WERI-Rb-1 (cell line): Measurements from ENCODE around the gene TTLL5.

ENCODE experiments used
- DNase-seq: peaks from one replicate; pipeline ENCODE4 v3.0.0-alpha.2; 2020
- H3K27ac ChIP-seq: fragments of 250-450 bp; sonication (Bioruptor Pico); 2 replicates; pipeline ENCODE4 v1.5.1; 2020; ENCODE audit warnings: mild to moderate bottlenecking, moderate library complexity
- H3K27me3 ChIP-seq: fragments of 250-450 bp; sonication (Bioruptor Pico); 2 replicates; pipeline ENCODE4 v1.5.1; 2021; ENCODE audit warnings: mild to moderate bottlenecking, low read depth, moderate library complexity; ENCODE audit not compliant: insufficient read depth, severe bottlenecking
- H3K36me3 ChIP-seq: fragments of 250-450 bp; sonication (Bioruptor Pico); 2 replicates; pipeline ENCODE4 v1.5.1; 2020; ENCODE audit warnings: mild to moderate bottlenecking, moderate library complexity
- H3K4me3 ChIP-seq: 2 replicates; pipeline ENCODE4 v1.5.1; 2011; ENCODE audit warnings: low read depth, mild to moderate bottlenecking, control low read depth, low read length
- H3K9me3 ChIP-seq: fragments of 250-450 bp; sonication (Bioruptor Pico); 2 replicates; pipeline ENCODE4 v1.5.1; 2021; ENCODE audit warnings: mild to moderate bottlenecking, moderate library complexity; ENCODE audit not compliant: severe bottlenecking
- CTCF ChIP-seq: IDR thresholded peaks from 2 replicates; pipeline ENCODE4 v1.5.1; 2011; ENCODE audit warnings: low read depth, mild to moderate bottlenecking, control low read depth, inconsistent platforms, low read length

TTLL5 gene

GRCh38 chr14:75658957-75659356 is 2.1 kb upstream of the TTLL5 start:
- H3K27ac ChIP-seq, result no peak overlapping the region
- H3K4me3 ChIP-seq, result no peak overlapping the region
- no peaks in the 10 kb centered on the region for H3K9me3 ChIP-seq
- H3K27me3 ChIP-seq, result no peaks in the 10 kb centered on the region
- no peak for TF ChIP-seq CTCF
- no peak for DNase-seq
- H3K36me3 ChIP-seq, result peaks cover 26% of the 10 kb centered on the region

GRCh38 chr14:75660238-75660629 is 812 bp upstream of the TTLL5 start:
- peak overlapping the region; percentile 81 for H3K27ac ChIP-seq
- peak overlapping the region; percentile 99 for H3K4me3 ChIP-seq
- H3K36me3 ChIP-seq, result peaks cover 25% of the 10 kb centered on the region
- H3K9me3 ChIP-seq, result no peaks in the 10 kb centered on the region
- DNase-seq, result no peak
- TF ChIP-seq CTCF, result no peak
- no peaks in the 10 kb centered on the region for H3K27me3 ChIP-seq

- no peak for DNase-seq
- peak overlapping the region; percentile 81 for H3K27ac ChIP-seq
- H3K27me3 ChIP-seq, result no peaks in the 10 kb centered on the region
- TF ChIP-seq CTCF, result no peak
- H3K9me3 ChIP-seq, result no peaks in the 10 kb centered on the region
- peak overlapping the region; percentile 99 for H3K4me3 ChIP-seq
- H3K36me3 ChIP-seq, result peaks cover 20% of the 10 kb centered on the region
These were observed 411 bp downstream of the TTLL5 start for GRCh38 chr14:75661499-75661814.

GRCh38 chr14:75662966-75663365 is 1.9 kb downstream of the TTLL5 start:
- no peak for TF ChIP-seq CTCF
- H3K9me3 ChIP-seq, result no peaks in the 10 kb centered on the region
- no peak overlapping the region for H3K4me3 ChIP-seq
- no peaks in the 10 kb centered on the region for H3K27me3 ChIP-seq
- no peak overlapping the region for H3K27ac ChIP-seq
- peaks cover 18% of the 10 kb centered on the region for H3K36me3 ChIP-seq
- DNase-seq, result no peak

DNA sequence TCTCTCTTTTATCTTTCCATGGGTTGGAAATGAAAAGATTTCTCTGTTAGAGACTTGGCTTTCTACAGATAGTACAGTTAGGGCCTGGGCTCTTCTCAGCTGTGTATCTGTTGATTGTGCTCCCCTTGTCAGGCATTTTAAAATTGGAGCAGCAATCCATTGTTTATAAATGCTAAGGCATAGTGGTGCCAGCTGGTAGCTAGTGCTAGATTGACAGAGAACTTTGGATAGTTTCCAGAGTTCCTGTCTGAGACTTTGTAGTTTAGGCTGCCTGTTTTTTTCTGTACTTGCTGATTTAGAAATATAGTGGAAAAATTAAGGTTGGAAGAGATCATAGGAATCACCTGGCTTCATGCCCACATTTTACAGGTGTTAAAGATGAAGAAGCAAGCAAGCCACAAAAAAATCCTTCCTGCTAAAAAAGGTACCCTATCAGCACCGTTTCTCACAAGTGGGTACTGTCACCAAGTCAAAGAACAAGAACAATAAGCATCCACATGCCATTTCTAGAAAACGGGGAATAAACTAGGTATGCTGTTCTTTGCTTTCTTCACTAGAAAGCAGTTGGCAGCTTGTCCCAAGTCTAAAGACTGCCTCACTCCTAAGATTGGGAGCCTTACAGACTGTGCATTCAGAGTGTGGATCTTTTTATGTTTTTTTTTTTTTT is 6.2 kb downstream of the TTLL5 start:
- Histone ChIP-seq H3K36me3 (peaks cover 55% of the 10 kb centered on the region), H3K27ac (no peak overlapping the region), H3K9me3 (peaks cover 4% of the 10 kb centered on the region), H3K27me3 (no peaks in the 10 kb centered on the region), H3K4me3 (no peak overlapping the region)
- DNase-seq, result no peak
- TF ChIP-seq CTCF, result no peak

GRCh38 chr14:75672605-75673192 is 11.7 kb downstream of the TTLL5 start:
- Histone ChIP-seq H3K36me3 (peaks cover 47% of the 10 kb centered on the region), H3K9me3 (peaks cover 10% of the 10 kb centered on the region), H3K4me3 (no peak overlapping the region), H3K27me3 (no peaks in the 10 kb centered on the region), H3K27ac (no peak overlapping the region)
- no peak for TF ChIP-seq CTCF
- DNase-seq, result no peak
